ENCODE results near the gene SLC9A7. TPM values are rescaled to one million over a fixed set of nuclear protein-coding genes. Genes with fewer than 3 reads are reported as not detected.

The SLC9A7 gene
- total RNA-seq, 1 donor from 2014 or later = 1.9 TPM

GRCh38 chrX:46584736-46585135 lies 174.2 kb downstream of the SLC9A7 start:
- Histone ChIP-seq H3K4me3 (no peak overlapping the region), H3K27me3 (ENCODE audit: low read depth) (no peaks in the 10 kb centered on the region), H3K4me1 (peaks cover 95% of the 10 kb centered on the region), H3K36me3 (no peaks in the 10 kb centered on the region), H3K27ac (replicated peaks) (peak overlapping the region; percentile 85), H3K9me3 (replicated peaks) (no peaks in the 10 kb centered on the region)
- intact Hi-C loops (cut with micrococcal nuclease) = no loop called here
- DNase-seq = no peak
- TF ChIP-seq, protein P1, sequence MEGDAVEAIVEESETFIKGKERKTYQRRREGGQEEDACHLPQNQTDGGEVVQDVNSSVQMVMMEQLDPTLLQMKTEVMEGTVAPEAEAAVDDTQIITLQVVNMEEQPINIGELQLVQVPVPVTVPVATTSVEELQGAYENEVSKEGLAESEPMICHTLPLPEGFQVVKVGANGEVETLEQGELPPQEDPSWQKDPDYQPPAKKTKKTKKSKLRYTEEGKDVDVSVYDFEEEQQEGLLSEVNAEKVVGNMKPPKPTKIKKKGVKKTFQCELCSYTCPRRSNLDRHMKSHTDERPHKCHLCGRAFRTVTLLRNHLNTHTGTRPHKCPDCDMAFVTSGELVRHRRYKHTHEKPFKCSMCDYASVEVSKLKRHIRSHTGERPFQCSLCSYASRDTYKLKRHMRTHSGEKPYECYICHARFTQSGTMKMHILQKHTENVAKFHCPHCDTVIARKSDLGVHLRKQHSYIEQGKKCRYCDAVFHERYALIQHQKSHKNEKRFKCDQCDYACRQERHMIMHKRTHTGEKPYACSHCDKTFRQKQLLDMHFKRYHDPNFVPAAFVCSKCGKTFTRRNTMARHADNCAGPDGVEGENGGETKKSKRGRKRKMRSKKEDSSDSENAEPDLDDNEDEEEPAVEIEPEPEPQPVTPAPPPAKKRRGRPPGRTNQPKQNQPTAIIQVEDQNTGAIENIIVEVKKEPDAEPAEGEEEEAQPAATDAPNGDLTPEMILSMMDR (IDR thresholded peaks at IDR 0.05; ENCODE audit: borderline replicate concordance) = no peak

GRCh38 chrX:46582966-46583365 lies 176.0 kb downstream of the SLC9A7 start:
- DNase-seq = no peak
- Histone ChIP-seq H3K27me3 (ENCODE audit: low read depth) (no peaks in the 10 kb centered on the region), H3K36me3 (no peaks in the 10 kb centered on the region), H3K9me3 (replicated peaks) (no peaks in the 10 kb centered on the region), H3K4me1 (peaks cover 90% of the 10 kb centered on the region), H3K4me3 (peak overlapping the region; percentile 38), H3K27ac (replicated peaks) (peak overlapping the region; percentile 85)
- TF ChIP-seq, protein P1 (IDR thresholded peaks at IDR 0.05; ENCODE audit: borderline replicate concordance) = no peak
- intact Hi-C loops (cut with micrococcal nuclease) = no loop called here

- intact Hi-C loops (cut with micrococcal nuclease) = no loop called here
- DNase-seq = no peak
- H3K27me3 ChIP-seq (ENCODE audit: low read depth) = no peaks in the 10 kb centered on the region
- TF ChIP-seq, protein P1 (IDR thresholded peaks at IDR 0.05; ENCODE audit: borderline replicate concordance) = no peak
- peak overlapping the region; percentile 38 for H3K4me3 ChIP-seq
- no peaks in the 10 kb centered on the region for H3K36me3 ChIP-seq
- H3K4me1 ChIP-seq = peaks cover 90% of the 10 kb centered on the region
- H3K9me3 ChIP-seq (replicated peaks) = no peaks in the 10 kb centered on the region
- H3K27ac ChIP-seq (replicated peaks) = peak overlapping the region; percentile 85
Measured at GRCh38 chrX:46582325-46582724, 176.6 kb downstream of the SLC9A7 start.

GRCh38 chrX:46580613-46581012 lies 178.3 kb downstream of the SLC9A7 start:
- intact Hi-C loops (cut with micrococcal nuclease) = no loop called here
- TF ChIP-seq, protein P1 (IDR thresholded peaks at IDR 0.05; ENCODE audit: borderline replicate concordance) = no peak
- Histone ChIP-seq H3K36me3 (no peaks in the 10 kb centered on the region), H3K9me3 (replicated peaks) (no peaks in the 10 kb centered on the region), H3K4me1 (peaks cover 80% of the 10 kb centered on the region), H3K4me3 (no peak overlapping the region), H3K27me3 (ENCODE audit: low read depth) (no peaks in the 10 kb centered on the region), H3K27ac (replicated peaks) (no peak overlapping the region)
- no peak for DNase-seq

DNA sequence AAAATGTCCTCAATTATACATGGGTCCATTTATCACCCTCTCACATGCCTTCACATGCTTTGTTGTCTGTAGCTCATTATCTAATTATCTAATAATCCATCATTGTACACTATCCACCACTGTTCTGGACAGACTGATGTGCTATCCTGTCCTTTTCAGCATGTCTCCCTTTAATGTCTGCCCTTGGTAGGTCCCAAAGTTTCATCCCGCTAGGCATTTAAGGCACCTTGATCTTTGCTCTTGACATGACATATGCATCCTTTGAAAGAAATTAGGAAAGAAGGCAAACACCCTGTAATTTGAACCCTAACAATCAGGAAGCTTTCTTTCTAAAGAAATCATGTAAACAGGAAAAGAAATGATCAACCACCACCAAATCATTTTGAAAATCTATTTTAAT lies 179.7 kb downstream of the SLC9A7 start:
- H3K27me3 ChIP-seq (ENCODE audit: low read depth) = no peaks in the 10 kb centered on the region
- no peak overlapping the region for H3K4me3 ChIP-seq
- intact Hi-C loops (cut with micrococcal nuclease) = loop anchor here (10.0 kb wide), 1 partner anchor 66 kb away; no protein-coding TSS in a partner anchor
- peak overlapping the region; percentile 93 for H3K27ac ChIP-seq (replicated peaks)
- no peak for DNase-seq
- TF ChIP-seq, protein P1 (IDR thresholded peaks at IDR 0.05; ENCODE audit: borderline replicate concordance) = no peak
- no peaks in the 10 kb centered on the region for H3K36me3 ChIP-seq
- no peaks in the 10 kb centered on the region for H3K9me3 ChIP-seq (replicated peaks)
- H3K4me1 ChIP-seq = peaks cover 72% of the 10 kb centered on the region
